ENCODE results near the gene SLC22A23. TPM values are rescaled to one million over a fixed set of nuclear protein-coding genes. Genes with fewer than 3 reads are reported as not detected.

SLC22A23 gene
- total RNA-seq, 3 donors from 2014 or later = 61.5 to 160 (median 74.7) TPM

DNA sequence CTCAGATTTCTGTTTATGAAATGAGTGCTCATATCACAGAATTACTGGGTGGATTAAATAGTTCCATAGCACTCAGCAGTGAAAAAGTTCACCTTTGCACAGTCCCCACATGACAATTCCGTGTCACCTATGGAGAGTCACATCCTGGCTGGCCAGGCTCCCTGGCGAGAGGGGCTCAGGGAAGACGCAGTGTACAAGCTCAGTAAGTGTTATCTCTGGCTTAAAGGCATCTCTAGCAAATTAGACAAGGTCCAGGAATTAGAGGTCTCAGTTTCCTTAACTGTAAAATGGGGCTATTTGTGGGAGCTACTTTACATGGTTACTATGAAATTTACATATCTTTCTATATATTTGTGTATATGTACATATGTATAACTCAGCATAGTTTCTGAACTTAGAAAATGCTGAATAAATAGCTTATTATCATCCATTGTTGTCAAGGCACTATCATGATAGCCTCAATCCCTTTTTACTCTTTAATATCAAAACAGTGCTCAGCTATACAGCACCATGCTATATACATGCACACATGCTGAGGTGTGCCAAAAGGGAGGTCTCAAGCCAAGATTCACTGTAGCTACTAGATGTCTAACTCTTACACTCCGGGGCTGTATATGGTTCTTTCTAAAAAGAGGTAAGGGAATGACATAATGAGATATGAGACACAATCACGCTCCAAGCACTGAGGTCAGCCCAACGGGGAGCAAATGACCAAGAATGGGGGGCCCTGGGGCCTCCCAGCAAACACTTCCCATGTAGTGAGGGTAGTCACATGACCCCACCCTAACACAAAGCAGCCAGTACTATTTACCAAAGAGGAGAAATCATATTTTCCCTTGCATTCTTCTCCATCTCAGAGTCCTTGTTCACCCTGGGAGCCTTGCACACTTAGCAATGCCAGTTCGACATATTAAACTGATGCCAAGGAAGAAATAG is 59.4 kb downstream of the SLC22A23 start:
- H3K4me3 ChIP-seq = no peak overlapping the region
- TF ChIP-seq, protein P1, sequence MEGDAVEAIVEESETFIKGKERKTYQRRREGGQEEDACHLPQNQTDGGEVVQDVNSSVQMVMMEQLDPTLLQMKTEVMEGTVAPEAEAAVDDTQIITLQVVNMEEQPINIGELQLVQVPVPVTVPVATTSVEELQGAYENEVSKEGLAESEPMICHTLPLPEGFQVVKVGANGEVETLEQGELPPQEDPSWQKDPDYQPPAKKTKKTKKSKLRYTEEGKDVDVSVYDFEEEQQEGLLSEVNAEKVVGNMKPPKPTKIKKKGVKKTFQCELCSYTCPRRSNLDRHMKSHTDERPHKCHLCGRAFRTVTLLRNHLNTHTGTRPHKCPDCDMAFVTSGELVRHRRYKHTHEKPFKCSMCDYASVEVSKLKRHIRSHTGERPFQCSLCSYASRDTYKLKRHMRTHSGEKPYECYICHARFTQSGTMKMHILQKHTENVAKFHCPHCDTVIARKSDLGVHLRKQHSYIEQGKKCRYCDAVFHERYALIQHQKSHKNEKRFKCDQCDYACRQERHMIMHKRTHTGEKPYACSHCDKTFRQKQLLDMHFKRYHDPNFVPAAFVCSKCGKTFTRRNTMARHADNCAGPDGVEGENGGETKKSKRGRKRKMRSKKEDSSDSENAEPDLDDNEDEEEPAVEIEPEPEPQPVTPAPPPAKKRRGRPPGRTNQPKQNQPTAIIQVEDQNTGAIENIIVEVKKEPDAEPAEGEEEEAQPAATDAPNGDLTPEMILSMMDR (IDR thresholded peaks at IDR 0.05) = no peak
- peaks cover 49% of the 10 kb centered on the region for H3K4me1 ChIP-seq (ENCODE audit: low read depth)
- peak in 1 of 3 donors; percentile 26 for DNase-seq
- H3K9me3 ChIP-seq = no peaks in the 10 kb centered on the region
- intact Hi-C loops (cut with DNase I, micrococcal nuclease) = no loop called here
- no peak for ATAC-seq
- no peaks in the 10 kb centered on the region for H3K36me3 ChIP-seq (ENCODE audit: low read depth)

DNA sequence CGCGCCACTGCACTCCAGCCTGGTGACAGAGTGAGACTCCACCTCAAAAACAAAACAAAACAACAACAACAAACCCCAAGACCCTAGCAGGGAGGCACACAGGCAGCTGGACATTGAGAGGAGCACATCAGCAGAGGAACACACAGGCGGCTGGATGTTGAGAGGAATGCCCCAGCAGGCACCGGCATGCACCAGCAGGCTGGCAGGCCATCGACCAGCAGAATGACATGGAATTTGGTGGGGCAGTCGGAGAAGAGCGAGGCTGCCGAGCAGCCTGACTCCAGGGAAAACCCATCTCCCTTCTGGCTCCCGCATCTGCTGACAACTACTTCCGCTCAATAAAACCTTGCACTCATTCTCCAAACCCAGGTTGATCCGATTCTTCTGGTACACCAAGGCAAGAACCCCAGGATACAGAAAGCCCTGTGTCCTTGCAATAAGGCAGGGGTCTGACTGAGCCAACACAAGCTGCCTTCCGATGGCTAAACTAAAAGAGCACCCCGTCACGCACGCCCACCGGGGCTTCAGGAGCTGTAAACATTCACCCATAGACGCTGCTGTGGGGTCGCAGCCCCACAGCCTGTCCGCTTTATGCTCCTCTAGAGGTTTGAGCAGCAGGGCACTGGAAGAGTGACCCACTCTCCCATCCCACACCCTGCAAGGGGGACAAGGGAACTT is 60.2 kb downstream of the SLC22A23 start:
- Histone ChIP-seq H3K4me1 (ENCODE audit: low read depth) (peaks cover 49% of the 10 kb centered on the region), H3K9me3 (no peaks in the 10 kb centered on the region), H3K4me3 (no peak overlapping the region), H3K36me3 (ENCODE audit: low read depth) (no peaks in the 10 kb centered on the region)
- ATAC-seq = no peak
- intact Hi-C loops (cut with DNase I, micrococcal nuclease) = no loop called here
- DNase-seq = peak in 2 of 3 donors; percentile 13 to 29
- TF ChIP-seq, protein P1 (IDR thresholded peaks at IDR 0.05) = no peak

DNA sequence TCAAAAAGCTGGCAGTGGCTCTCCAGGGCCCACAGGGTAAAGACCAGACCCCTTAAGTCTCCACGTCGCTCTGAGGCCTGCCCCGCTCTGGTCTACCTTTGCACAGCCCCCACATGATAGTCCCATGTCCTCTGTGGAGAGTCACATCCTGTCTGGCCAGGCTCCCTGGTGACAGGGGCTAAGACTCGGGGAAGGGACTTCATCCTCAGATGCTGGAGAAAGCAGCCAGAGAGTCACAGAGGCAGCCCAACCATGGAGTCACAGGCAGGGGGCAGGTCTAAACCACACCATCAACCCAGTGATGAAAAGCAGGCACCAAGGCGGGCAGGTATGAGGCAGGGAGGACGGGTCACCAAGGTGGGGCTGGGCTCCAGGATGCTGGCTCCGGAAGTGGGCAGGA is 62.2 kb downstream of the SLC22A23 start:
- peak; percentile 17 for ATAC-seq
- intact Hi-C loops (cut with DNase I, micrococcal nuclease) = no loop called here
- DNase-seq = peak in 1 of 3 donors; percentile 66
- Histone ChIP-seq H3K36me3 (ENCODE audit: low read depth) (no peaks in the 10 kb centered on the region), H3K9me3 (no peaks in the 10 kb centered on the region), H3K4me3 (no peak overlapping the region), H3K4me1 (ENCODE audit: low read depth) (peaks cover 46% of the 10 kb centered on the region)
- TF ChIP-seq, protein P1 (IDR thresholded peaks at IDR 0.05) = no peak

DNA sequence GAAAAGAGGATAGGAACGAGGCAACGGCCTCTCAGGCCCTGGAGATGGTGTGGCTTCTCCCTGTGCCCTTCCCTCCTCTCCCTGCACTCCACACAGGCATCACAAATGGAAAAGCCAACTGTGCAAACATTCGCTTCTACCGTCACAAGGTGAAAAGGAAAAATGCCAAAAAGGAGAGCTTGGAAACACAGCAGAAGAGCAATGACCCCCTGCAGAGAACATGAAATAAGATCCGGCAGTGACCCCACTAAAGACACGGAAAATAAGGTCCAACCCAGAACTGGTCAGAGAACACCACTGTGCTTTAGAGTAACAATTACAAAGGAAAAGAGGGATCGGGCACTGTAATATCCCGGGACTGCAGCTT is 63.0 kb downstream of the SLC22A23 start:
- no peak for ATAC-seq
- no peak for DNase-seq
- intact Hi-C loops (cut with DNase I, micrococcal nuclease) = no loop called here
- Histone ChIP-seq H3K4me1 (ENCODE audit: low read depth) (peaks cover 45% of the 10 kb centered on the region), H3K4me3 (no peak overlapping the region), H3K9me3 (no peaks in the 10 kb centered on the region), H3K36me3 (ENCODE audit: low read depth) (no peaks in the 10 kb centered on the region)
- TF ChIP-seq, protein P1 (IDR thresholded peaks at IDR 0.05) = no peak

DNA sequence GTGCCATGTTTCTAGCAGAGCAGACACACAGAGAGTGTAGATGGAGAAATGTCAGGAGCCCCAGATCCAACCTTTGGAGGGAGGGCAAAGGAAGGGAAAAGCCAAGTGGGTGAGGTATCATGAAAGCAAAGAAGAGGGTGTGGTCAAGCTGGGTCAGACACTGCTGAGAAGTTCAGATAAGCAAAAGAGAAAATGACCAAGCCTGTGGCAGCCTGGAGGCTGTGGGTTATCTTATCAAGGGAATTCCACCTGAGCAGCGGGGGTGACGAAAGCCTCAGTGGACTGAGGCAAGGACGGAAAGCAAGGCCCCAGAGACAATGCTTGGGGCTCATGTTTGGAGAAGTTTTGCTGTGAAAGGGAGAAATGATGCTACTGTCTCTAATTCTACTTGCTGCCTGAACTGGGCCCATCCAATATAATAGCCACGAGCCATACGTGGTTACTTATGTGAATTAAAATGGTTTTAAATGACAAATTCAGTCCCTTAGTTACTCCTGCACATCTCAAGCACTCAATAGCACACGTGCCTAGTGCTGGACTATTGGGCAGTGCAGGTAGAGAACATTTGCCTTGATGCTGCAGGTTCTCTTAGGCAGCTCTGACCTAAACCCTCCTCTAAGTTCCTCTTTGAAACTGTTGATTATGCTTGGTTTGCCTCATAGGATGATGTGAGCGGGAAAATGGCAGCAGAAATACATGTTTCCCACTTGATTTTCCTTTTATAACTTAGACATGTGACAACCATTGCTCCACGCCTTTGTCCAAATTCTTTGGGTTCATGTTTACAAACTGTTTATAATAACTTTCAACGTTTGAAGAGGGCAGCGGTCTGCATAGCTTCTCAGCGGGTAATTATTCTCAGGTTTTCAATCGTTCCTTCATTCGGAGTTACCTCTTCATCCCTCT is 63.7 kb downstream of the SLC22A23 start:
- peak; percentile 29 for ATAC-seq
- Histone ChIP-seq H3K36me3 (ENCODE audit: low read depth) (no peaks in the 10 kb centered on the region), H3K4me1 (ENCODE audit: low read depth) (peaks cover 40% of the 10 kb centered on the region), H3K9me3 (no peaks in the 10 kb centered on the region), H3K4me3 (no peak overlapping the region)
- no peak for DNase-seq
- intact Hi-C loops (cut with DNase I, micrococcal nuclease) = no loop called here
- TF ChIP-seq, protein P1 (IDR thresholded peaks at IDR 0.05) = no peak

All from mucosa of descending colon (tissue), 3 donors.